ENCODE measurements around the gene PDK4. TPM values are rescaled to one million over a fixed set of nuclear protein-coding genes. Genes with fewer than 3 reads are reported as not detected.
"Not testable (repeated sequence)": the region's sequence is repeated elsewhere in the genome, so short reads cannot be mapped to it uniquely, and the experiment has no call there.

Gene PDK4
- total RNA-seq, 1 donor from 2014 or later, result 53.1 TPM

- DNase-seq (ENCODE audit: low read depth in 2 of 2), result no peak
Measured at GRCh38 chr7:95605275-95605674, 9.0 kb upstream of the PDK4 start.

- not testable (repeated sequence) for DNase-seq (ENCODE audit: low read depth in 2 of 2)
Measured at GRCh38 chr7:95604811-95605210, 8.5 kb upstream of the PDK4 start.

- not testable (repeated sequence) for DNase-seq (ENCODE audit: low read depth in 2 of 2)
Measured at GRCh38 chr7:95604397-95604796, 8.1 kb upstream of the PDK4 start.

- DNase-seq (ENCODE audit: low read depth in 2 of 2), result no peak
Measured at GRCh38 chr7:95602421-95602820, 6.1 kb upstream of the PDK4 start.

- DNase-seq (ENCODE audit: low read depth in 2 of 2), result no peak
Measured at GRCh38 chr7:95601316-95601715, 5.0 kb upstream of the PDK4 start.

- DNase-seq (ENCODE audit: low read depth in 2 of 2), result peak; percentile 84 to 93
Measured at GRCh38 chr7:95599069-95599468, 2.8 kb upstream of the PDK4 start.

GRCh38 chr7:95598511-95598910, 2.2 kb upstream of the PDK4 start:
- no peak for DNase-seq (ENCODE audit: low read depth in 2 of 2)

- DNase-seq (ENCODE audit: low read depth in 2 of 2), result no peak
Measured at GRCh38 chr7:95595746-95596197, 544 bp downstream of the PDK4 start.

GRCh38 chr7:95594185-95594584, 2.1 kb downstream of the PDK4 start:
- DNase-seq (ENCODE audit: low read depth in 2 of 2), result no peak

- no peak for DNase-seq (ENCODE audit: low read depth in 2 of 2)
Measured at GRCh38 chr7:95593343-95593742, 3.0 kb downstream of the PDK4 start.

GRCh38 chr7:95592570-95592969, 3.7 kb downstream of the PDK4 start:
- DNase-seq (ENCODE audit: low read depth in 2 of 2), result no peak

GRCh38 chr7:95590387-95591248, 5.7 kb downstream of the PDK4 start:
- no peak for DNase-seq (ENCODE audit: low read depth in 2 of 2)

GRCh38 chr7:95589766-95590165, 6.5 kb downstream of the PDK4 start:
- DNase-seq (ENCODE audit: low read depth in 2 of 2), result no peak

- no peak for DNase-seq (ENCODE audit: low read depth in 2 of 2)
Measured at GRCh38 chr7:95589031-95589430, 7.3 kb downstream of the PDK4 start.

GRCh38 chr7:95586951-95587301, 9.4 kb downstream of the PDK4 start:
- no peak for DNase-seq (ENCODE audit: low read depth in 2 of 2)

GRCh38 chr7:95585426-95585789, 10.9 kb downstream of the PDK4 start:
- DNase-seq (ENCODE audit: low read depth in 2 of 2), result no peak

- DNase-seq (ENCODE audit: low read depth in 2 of 2), result no peak
Measured at GRCh38 chr7:95584769-95585425, 11.4 kb downstream of the PDK4 start.

- no peak for DNase-seq (ENCODE audit: low read depth in 2 of 2)
Measured at GRCh38 chr7:95583834-95584621, 12.3 kb downstream of the PDK4 start.

- DNase-seq (ENCODE audit: low read depth in 2 of 2), result peak; percentile 8 to 51
Measured at GRCh38 chr7:95582578-95583293, 13.6 kb downstream of the PDK4 start.

GRCh38 chr7:95581467-95581866, 14.8 kb downstream of the PDK4 start:
- no peak for DNase-seq (ENCODE audit: low read depth in 2 of 2)

- no peak for DNase-seq (ENCODE audit: low read depth in 2 of 2)
Measured at GRCh38 chr7:95579318-95579717, 17.0 kb downstream of the PDK4 start.

Data from dermis microvascular lymphatic vessel endothelial cell (primary cell).